ENCODE results near the gene LSM5.
A peak's percentile ranks its signal among the peaks of the same experiment; 100 is the strongest.
"Not testable (repeated sequence)": the region's sequence is repeated elsewhere in the genome, so short reads cannot be mapped to it uniquely, and the experiment has no call there.

The LSM5 gene

DNA sequence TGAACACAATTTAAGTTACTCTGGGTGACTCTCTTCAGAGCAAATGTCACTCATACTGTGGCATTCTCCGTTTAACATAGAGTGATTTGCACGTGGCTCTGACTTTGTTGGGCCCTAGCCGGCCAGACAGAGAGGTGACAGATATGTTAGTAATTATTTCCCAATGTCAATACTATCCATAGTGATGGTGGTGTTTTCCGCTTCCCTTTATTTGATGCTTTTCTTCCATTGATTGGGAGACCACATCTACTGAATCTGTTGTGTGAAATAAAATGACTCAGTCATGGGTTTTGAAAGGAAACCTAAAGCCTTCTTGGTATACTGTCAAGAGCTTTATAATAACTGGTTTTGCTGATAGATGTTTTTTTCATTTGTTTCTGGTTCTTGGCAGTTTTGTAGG, 12.5 kb upstream of the LSM5 start:
- peak; percentile 73 for DNase-seq

DNA sequence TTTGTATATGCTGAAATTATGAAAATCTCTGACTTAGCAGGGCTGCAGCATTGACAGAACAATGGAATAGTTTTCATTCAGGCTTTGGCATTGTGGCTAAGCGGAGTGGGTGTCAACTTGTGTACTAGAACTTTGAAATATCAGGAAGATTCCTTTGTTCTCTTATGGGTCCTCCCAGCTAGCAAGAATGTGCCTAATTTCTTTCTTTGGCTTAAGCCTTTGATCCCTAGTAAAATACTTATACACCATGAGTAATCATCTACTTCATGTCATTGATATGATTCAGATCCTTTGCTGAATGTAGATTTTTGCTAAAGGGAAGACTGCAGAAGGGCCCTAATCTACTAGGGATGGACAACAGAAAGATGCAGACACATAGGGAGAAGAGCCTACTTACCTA, 11.3 kb upstream of the LSM5 start:
- no peak for DNase-seq

DNA sequence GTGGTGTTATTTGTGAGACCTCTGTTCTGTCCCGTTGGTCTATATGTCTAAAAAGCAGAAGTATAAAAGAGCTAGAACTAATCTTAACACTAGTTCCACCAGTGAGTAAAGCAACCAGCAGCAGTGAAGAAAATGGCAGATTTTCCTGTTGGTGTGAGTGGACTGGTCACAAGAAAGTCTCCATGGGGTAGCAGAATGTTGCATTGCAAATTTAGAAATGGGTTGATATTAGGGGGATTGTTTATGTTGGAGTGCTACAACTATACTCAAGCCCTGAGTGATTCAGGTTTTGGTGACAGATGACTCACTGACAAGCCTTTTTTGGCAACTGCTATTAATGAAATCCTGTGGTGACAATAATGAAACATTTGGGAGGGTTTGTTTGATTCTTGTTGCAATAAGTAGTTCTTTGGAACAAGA, 10.8 kb upstream of the LSM5 start:
- DNase-seq, result peak; percentile 57

DNA sequence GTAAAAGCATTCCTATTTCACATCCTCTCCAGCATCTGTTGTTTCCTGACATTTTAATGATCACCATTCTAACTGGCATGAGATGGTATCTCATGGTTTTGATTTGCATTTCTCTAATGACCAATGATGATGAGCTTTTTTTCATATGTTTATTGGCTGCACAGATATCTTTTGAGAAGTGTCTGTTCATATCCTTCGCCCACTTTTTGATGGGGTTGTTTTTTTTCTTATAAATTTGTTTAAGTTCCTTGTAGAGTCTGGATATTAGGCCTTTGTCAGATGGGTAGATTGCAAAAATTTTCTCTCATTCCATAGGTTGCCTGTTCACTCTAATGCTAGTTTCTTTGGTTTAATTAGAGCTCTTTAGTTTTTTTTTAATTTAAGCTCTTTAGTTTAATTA, 10.0 kb upstream of the LSM5 start:
- not testable (repeated sequence) for DNase-seq

DNA sequence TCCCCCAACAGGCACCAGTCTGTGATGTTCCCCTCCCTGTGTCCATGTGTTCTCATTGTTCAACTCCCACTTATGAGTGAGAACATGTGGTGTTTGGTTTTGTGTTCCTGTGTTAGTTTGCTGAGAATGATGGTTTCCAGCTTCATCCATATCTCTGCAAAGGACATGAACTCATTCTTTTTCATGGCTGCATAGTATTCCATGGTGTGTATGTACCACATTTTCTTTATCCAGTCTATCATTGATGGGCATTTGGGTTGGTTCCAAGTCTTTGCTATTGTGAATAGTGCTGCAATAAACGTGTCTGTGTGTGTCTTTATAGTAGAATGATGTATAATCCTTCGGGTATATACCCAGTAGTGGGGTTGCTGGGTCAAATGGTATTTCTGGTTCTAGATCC, 9.6 kb upstream of the LSM5 start:
- not testable (repeated sequence) for DNase-seq

DNA sequence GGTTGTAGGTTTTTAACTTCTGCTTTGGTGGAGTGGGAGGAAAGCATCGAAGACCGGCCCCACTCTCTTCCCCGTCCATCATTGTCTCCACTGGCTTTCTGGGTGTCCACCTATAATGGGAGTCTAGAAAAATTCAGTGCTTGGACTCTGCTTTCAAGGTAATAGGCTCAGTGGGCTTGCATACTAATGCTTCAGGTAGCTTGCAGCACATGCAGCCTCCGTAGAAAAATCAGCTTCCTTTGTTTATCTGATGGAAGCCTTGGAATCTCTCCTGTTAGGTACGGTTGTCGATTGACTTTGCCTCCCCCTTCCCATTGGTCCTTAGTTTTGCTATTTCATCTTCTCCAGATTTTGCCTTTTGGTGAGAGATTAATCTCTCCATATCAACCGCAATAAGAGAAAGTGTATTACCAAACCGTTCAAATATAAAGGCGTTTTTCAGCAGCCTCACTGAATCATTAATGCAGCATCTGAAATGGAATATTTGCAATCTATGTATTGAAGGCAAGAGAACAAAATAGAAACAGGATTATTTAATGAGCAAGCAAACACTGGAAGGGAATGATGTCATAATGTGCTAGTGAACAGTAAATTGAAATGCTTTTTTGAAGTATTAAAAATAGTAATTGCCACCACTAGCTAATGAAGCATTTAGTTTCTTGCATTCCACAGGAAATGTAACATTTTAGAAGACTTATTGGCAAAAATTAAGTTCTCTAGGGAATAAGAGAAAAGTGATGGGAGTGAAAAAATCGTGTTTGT, 6.1 kb upstream of the LSM5 start:
- DNase-seq, result no peak

DNA sequence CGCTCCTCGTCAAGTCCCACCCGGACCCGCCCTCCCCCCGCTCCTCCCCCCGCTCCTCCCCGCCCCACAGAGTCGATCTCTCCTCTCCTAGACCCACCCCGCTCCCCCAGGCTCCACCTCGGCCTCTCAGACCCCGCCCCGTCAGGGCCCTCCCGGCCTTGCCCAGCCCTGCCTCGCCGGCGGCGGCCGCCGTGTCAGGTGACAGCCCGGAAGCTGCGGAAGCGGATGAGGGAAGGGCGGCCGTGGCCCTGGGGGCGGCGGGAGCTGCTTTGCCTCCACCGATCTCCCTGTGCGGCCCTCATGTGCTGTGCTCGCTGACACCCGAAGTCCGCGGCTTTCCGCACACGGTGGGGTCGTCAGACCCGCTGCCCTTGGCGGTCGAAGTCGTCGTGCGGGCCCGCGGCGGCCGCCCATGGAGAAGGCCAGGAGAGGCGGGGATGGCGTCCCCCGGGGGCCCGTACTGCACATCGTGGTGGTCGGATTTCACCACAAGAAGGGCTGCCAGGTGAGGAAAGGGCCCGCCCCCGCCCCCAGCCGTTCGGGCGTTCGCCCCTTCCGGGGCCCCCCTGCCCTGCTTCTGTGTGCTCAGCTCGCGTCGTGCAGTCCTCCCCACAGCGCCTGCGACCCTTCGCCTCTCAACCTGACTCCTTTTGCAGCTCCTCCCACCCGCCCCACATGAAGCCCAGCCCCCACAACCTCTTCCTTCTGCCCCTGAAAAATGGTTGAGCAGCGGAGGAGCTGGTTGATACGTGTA, 5.3 kb upstream of the LSM5 start, which contains the start of gene AVL9:
Gene AVL9 (plus strand): TSS at position 192 of the 754 bp plus-strand sequence. CDS start 221 bp downstream, at position 413.
- DNase-seq, result peak; percentile 99

DNA sequence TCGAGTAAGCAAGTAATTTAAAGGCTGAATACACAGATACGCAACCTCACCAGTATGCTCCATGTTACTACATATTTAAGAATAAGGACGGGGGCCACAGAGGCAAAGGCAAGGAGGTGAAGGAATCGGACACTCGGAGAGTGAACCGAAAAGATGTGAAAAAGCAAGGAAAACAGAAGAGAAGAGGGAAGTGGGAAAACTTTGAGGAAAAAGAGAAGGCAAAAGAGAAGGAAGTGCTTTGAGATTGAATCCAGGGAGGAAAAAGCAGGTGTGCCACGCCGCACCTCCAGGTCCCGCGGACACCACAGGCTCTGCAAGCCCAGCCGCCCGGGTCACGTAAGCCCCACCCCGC, 4.7 kb upstream of the LSM5 start:
- DNase-seq, result no peak

DNA sequence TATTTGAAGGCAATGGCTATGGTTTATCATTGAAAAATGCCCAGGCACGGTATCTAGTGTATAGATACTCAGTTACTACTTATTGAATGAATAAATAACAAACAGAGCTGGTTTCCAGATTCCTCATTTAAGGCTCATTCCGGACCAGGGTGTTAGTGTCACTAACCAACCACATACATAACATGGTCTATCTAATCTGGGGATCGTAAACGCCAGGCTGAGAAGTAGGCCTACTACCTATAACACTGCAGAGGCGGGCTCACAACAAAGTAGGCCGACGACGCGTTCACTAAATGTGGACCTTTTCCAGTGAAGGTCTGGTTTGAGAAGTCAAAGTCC, 423 bp downstream of the LSM5 start:
- DNase-seq, result no peak

DNA sequence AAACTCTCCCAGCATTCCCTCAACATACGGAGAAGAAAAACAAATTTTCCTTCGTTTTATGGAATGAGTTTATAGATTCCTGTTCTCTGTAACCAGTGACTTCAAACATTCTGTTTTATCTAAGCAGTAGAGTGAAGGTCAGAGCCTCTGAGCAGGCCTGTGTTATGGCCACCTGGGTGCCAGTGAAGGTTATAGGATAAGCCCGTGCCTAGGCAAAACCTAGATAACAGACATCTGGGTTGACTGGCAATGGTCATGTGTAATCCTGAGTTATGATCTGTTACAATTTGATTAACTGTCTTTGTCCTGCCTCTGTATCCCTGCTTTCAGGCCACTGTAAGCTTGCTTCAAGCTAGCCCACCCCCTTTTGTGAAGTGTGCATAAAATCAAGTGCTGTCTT, 8.3 kb downstream of the LSM5 start:
- DNase-seq, result no peak

DNA sequence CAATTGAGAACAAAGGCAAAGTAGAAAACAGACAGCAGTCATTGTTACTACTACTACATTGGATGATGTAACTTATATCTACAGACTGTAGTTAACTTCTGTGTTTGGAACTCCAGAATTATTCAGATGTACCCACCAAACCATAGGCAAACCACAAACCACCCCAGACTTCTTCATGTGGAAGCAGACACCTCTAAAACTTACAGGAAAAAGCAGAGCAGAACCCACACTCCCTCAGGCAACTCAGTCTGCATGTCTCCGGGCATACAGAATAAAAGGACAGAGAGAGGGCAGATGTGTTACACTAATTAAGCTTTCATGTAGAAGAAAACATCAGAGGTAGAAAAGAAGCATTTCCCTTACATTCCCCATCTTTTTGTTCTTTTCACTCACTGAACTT, 9.0 kb downstream of the LSM5 start:
- DNase-seq, result no peak

DNA sequence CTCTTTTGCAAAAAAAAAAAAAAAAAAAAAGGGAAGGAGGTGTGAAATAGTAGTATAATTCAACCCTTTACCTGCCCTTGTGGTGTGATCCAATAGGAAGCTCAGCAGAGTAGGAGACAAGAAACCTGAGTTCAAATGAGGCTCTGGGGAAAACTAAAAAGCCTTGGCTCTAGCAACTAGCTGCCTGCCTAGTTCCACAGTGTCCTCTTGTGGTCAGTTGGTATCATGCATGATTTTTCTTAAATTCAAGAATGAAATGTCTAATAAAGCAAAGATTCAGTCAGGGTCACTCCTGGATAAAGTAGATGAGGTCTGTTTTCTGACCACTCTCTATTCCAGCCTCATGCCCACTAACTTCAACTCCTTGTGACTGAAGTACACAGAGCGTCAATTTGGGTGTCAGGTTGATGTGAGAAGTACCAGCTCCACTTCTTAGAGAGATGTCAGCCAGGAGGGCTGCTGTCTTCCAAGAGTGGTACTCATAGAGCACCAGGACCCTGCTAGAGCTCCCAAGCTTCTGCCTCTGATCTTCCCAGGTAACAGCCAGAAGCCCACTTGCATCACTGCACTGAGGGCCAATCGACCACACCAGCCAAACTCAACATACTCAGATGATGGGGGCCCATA, 10.5 kb downstream of the LSM5 start:
- peak; percentile 31 for DNase-seq

DNA sequence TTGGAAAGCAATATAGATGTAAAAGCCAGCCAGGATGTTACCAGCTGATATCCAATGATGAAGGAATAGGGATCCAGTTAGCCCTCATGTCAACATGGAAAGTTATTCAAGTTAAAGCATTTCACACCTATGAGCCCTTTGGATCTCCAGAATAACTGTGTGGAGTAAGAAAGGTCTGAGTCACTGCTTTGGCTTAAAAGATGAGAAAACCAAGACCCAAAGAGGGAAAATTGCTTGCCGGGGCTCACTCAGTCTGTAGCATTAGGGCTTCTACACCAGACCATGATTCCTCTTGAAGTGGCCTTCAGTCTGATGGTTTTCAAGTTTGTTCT, 12.6 kb downstream of the LSM5 start:
- no peak for DNase-seq

DNA sequence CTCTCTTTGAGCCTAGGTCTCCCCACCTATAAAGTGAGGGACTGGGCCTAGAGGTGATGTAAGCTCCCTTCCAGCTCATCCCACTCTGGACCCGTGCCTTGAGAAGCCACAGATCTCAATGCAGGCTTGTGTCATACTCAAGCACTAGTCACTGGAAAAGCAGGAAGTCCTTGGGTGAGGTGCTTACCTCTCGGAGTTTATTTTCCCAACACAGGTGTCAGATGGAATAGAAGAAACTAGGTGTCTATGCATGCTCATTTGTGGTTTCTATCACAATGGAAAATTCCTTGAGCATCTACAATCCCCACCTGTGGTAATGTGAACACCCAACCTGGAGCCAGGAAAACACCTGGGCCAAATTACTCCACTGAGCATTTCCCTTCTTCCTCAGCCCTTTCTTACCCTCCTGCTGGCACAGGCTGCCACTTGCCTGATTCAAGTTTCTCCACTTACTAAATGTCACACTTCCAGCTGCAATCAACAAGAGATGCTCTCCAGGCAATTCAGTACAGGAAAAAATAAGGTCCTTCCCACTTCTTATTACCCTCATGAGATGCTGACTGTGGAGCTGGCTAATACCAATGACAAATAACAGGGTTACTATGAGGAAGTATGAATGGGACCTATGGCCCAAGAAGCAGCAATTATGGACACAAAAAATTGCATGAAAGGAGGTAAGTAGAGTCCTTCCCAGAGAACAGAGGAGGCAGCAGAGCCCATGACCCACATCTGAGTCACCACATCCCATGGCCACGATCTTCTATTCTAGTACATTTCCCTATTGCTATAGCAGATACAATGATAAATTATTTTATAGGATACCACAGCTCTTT, 13.1 kb downstream of the LSM5 start:
- DNase-seq, result no peak

DNA sequence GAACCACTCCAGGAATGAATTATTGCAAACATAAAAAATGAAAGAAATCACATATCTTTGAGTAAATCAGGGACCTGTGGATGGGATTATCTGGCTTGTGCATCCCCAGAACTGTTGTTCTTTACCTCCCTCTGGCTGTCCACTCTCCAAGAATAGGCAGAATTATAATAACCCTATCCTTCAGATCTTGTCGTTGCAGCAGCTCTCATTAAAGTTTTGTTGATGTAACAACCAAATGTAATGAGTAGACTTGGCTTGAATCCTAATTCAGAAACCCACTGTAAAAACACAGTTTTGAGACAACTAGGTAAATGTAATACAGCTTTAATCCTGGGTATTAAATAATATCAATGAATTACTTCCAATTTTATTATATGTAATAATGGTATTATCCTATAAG, 16.2 kb downstream of the LSM5 start:
- no peak for DNase-seq

DNA sequence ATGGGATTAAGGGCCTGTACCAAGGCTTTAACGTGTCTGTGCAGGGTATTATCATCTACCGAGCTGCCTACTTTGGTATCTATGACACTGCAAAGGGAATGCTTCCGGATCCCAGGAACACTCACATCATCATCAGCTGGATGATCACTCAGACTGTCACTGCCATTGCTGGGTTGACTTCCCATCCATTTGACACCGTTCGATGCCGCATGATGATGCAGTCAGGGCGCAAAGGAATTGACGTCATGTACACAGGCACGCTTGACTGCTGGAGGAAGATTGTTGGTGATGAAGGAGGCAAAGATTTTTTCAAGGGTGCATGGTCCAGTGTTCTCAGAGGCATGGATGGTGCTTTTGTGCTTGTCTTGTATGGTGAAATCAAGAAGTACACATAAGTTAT, 18.2 kb downstream of the LSM5 start:
- DNase-seq, result no peak

DNA sequence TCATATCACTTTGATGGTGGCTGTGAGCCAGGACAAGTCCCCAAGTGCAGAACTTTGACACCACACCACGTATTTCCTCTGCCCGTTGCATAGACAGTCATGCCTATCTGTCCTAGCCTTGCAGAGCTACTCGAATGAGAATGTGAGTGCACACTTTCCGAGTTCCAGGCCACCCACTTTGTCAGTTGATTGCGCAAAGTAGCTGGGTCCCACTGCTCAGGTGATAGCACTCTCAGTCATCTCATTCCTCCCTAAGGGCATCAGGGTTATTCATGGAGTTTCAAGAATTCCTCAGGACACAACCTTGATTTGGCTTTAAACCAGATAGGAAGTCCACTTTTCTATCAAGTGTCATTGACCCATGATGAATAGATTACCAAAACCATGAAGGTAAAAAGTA, 19.3 kb downstream of the LSM5 start:
- DNase-seq, result no peak

DNA sequence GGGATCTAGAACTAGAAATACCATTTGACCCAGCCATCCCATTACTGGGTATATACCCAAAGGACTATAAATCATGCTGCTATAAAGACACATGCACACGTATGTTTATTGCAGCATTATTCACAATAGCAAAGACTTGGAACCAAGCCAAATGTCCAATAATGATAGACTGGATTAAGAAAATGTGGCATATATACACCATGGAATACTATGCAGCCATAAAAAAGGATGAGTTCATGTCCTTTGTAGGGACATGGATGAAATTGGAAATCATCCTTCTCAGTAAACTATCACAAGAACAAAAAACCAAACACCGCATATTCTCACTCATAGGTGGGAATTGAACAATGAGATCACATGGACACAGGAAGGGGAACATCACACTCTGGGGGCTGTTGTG, 20.2 kb downstream of the LSM5 start:
- not testable (repeated sequence) for DNase-seq

DNA sequence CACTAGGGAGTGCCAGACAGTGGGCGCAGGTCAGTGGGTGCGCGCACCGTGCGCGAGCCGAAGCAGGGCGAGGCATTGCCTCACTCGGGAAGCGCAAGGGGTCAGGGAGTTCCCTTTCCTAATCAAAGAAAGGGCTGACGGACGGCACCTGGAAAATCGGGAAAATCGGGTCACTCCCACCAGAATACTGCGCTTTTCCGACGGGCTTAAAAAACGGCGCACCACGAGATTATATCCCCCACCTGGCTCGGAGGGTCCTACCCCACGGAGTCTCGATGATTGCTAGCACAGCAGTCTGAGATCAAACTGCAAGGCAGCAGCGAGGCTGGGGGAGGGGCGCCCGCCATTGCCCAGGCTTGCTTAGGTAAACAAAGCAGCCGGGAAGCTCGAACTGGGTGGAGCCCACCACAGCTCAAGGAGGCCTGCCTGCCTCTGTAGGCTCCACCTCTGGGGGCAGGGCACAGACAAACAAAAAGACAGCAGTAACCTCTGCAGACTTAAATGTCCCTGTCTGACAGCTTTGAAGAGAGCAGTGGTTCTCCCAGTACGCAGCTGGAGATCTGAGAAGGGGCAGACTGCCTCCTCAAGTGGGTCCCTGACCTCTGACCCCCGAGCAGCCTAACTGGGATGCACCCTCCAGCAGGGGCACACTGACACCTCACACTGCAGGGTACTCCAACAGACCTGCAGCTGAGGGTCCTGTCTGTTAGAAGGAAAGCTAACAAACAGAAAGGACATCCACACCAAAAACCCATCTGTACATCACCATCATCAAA, 25.4 kb downstream of the LSM5 start:
- DNase-seq, result not testable (repeated sequence)

DNA sequence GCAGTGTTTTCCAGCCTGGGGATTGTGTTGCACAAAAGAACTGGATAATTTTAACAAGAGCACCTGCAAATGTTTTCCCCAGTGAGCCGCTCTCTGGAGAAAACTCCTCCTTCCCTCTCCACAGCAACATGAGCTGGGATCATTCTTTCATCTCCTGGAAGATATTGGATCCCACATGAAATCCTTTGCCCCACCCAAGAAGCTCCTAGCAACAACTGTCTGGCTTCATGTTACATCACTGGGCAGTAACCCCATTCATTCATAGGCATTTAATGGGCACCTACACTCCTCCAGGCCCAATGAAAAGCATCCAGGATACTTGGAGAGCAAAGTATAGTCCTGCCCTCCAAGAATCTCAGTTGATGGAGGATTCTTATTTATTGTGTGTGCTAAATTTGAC, 27.2 kb downstream of the LSM5 start:
- DNase-seq, result no peak

DNA sequence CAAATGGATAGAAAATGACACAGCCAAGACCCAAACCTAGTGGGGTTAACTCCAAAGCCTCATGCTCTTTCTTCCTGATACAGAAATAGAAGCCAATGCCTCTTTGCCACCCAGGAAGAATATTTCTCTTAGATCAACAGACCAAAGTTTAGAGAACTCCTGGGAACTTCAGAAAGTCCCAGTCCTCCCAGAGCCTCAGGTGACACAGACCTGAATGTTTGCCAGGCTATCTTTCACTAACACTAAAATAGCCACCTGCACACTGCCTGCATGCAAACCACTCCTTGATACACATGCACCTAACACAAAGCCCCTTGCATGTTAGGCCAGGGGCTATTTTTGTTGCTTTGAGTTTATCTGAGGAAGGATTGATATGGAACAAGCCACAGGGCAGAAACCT, 27.7 kb downstream of the LSM5 start:
- no peak for DNase-seq

DNA sequence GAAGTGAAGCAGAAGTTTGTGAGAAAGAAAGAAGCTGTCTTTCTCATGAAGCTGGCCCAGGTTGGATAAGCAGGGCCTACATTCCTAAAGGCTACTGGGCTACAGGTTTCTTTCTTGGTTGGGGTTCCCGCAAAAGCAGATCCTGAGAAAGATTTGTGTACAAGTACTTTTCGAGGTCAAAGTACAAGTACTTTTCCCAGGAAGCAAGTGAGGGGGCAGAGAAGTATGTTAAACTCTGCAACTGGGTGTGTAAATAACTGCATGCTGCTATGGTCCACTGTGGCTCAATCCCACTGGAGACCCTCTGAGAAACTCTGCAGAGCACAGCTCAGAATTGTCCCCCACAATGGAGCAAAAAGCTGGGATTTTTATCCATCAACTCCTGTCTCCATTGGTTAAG, 28.7 kb downstream of the LSM5 start:
- DNase-seq, result no peak

DNA sequence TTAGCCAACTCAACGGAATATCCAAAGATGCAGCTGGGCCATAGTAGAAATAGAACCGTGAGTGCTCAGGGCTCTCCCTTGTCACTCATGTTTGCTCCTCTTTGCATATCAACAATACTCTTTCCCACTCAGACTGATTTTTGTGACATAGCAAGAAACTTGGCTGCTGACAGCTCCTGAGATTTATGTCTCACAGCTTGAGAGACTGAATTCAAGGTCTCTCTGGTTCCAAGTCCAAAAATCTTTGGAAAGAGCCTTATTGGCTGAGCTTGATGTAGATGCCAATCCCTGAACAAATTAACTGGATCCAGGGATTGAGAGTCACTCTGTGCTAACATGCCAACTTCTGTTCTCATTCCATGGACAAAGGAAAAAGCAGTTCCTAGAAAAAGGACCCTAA, 30.4 kb downstream of the LSM5 start:
- no peak for DNase-seq
